GM18502 (cell line): ENCODE measurements around the gene EI24.
"Not testable (repeated sequence)": the region's sequence is repeated elsewhere in the genome, so short reads cannot be mapped to it uniquely, and the experiment has no call there.

Experiments
- ATAC-seq: cut with Tn5 transposase; IDR thresholded peaks from one replicate; pipeline ENCODE4 v1.9.1; 2021; ENCODE audit warnings: mild to moderate bottlenecking; ENCODE audit not compliant: unreplicated experiment, poor library complexity

The EI24 gene

DNA sequence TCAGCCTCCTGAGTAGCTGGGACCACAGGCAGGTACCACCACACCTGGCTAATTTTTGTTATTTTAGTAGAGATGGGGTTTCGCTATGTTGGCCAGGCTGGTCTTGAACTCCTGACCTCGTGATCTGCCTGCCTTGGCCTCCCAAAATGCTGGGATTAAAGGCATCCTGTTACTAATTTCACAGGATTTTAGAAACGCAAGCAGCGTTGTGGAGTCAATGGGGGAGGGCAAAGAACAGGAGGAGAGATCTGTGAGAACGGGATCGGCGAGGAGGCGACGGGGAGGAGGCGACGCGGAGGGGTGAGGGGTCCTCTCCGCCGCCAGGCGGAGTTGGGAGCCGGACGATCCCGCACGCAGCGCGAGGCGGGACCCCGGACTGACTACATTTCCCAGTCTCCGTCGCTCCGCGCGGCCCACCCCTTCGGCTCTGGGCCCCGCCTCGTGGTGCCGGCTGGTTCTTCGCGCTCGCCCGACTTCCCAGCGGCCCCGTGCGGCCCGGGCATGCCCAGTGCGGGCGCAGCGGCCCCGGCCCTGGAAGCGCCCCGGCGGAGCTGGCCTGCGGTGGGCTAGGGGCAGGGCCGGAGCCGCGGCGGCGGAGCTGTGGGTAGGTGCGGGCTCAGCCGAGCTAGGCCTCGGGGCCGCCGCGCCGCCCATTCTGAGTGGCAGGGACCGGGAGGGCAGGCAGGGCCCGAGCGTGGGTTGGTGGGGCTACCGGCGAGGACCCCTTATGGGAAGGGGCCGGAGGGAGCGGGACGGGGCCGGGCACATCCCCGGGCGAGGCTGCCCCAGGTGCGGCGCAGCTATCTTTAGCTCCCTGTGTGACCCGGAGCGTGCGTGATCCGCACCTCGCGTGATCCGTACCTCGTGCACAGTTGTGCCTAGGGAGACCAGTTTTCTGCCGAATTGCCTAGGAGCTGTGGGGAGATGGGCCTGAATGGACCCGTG lies at the start of gene EI24:
TSS of gene EI24 (plus strand) at position 508 of the 945 bp plus-strand sequence. CDS start 3,051 bp downstream, outside the sequence.
- ATAC-seq, result peak; percentile 95

- ATAC-seq, result no peak
Measured at GRCh38 chr11:125519860-125520834, 49.1 kb upstream of the EI24 start.

GRCh38 chr11:125525303-125525702 lies 44.0 kb upstream of the EI24 start:
- ATAC-seq, result no peak

GRCh38 chr11:125532668-125533067 lies 36.6 kb upstream of the EI24 start:
- no peak for ATAC-seq

DNA sequence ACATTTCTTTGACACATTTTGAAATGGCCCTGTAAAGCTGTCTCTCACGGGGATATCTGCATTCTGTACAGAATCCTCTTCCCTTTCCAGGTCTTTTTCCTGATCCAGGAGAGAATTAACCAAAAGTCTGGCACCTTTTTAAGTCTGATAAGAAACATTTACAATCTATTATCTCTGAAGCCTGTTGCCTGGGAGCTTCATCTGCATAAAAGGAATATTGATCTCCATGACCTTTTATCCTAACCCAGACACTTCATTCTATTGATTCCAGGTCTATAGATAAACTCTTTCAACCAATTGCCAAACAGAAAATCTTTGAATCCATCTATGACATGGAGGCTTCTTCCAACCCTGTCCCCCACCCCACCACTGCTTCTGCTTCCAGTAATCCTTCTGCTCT lies 33.7 kb upstream of the EI24 start:
- ATAC-seq, result no peak

DNA sequence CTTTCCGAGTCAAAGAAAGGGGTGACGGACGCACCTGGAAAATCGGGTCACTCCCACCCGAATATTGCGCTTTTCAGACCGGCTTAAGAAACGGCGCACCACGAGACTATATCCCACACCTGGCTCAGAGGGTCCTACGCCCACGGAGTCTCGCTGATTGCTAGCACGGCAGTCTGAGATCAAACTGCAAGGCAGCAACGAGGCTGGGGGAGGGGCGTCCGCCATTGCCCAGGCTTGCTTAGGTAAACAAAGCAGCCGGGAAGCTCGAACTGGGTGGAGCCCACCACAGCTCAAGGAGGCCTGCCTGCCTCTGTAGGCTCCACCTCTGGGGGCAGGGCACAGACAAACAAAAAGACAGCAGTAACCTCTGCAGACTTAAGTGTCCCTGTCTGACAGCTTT lies 32.4 kb upstream of the EI24 start:
- ATAC-seq, result not testable (repeated sequence)

DNA sequence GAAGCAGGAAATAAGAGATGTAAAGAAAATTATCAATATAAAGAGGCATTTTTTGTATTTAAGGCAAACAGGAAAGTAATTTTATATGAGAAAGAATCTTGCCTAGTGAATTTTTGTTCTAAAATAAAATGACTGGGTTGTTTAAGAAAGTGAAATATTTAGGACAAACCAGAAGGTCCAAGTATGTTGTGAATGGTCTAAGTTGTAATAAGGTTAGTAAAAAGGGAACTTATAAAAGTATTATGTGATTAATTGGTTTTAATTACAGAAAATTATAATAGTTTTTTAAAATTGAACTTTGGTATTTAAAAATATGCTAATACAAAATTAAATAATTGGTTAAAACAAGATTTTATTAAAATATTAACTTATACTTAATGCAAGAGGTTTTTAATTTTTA lies 26.6 kb upstream of the EI24 start:
- ATAC-seq, result no peak

GRCh38 chr11:125550780-125551179 lies 18.5 kb upstream of the EI24 start:
- ATAC-seq, result no peak

- no peak for ATAC-seq
Measured at GRCh38 chr11:125551835-125552342, 17.4 kb upstream of the EI24 start.

DNA sequence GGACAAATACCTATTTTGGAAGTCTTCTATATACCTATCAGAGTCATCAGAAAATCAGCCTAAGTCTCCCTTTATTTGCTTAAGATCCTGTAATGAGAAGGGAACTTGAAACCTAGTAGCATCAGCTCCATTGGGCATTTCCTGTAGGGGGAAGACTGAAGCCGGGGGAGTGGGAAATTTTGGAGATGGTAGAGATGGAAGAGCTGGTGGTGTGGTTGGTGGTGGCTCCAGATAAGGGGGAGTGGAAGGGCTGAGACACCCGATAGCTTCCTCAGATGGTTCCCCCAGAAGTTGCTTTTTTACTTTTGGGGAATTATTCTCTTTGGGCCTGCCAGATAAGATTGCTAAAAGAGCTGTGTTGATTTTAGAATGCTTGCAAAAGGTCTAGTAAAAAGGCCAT lies 16.4 kb upstream of the EI24 start:
- ATAC-seq, result no peak

DNA sequence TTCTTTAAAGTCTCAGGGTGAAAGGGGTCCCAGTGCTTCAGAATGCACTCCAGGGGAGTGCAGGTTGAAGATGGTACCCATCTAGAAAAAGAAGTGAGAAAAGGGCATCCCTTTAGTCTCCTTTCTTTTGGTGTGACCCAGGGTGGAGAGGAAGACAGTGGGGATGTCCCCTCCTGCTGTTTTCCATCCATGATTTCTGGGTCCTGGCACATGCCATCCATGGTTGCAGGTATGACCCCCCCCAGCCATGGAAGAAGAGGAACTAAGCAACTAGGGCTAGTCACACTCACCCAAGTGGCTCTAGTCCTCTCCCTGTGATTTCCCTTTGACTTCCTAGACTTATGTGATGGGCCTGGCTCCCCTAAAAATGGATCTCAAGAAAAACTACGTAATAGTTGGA lies 15.9 kb upstream of the EI24 start:
- ATAC-seq, result no peak

DNA sequence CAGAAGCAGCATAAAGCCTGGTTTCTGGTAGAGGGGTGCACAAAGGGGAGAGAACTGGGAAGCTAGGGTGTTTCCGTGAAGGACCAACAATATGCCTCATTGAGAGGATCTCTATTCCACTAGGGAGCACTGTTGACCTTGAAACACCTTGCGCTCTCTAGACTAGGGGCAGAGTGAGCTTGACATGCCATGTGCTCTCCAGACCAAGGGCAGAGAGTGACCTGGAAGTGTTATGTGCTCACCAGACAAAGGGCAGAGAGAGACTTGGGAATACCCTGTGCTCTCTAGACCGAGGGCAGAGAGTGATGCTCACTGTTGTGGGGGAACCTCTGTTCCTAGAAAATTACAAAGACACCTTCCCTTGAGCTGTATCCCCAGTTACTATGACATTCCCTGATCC lies 15.2 kb upstream of the EI24 start:
- ATAC-seq, result no peak

DNA sequence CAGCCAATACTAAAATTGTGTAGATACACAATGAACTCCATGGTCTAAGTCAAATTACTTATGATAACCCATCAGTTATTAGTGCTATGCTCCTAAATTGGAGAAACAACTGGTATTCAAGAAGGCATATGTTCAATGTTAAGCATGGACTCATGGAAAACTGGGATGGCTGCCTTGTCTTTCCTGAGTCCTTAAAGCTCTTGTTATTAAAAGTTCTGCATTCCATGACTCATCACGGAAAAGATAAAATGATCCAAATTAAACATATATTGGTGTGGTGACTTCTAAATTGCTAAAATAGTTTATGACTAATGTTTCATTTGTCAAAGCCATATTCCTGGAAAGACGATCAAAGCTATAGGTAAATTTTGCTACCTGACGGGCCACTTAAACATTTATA lies 9.4 kb upstream of the EI24 start:
- ATAC-seq, result no peak

DNA sequence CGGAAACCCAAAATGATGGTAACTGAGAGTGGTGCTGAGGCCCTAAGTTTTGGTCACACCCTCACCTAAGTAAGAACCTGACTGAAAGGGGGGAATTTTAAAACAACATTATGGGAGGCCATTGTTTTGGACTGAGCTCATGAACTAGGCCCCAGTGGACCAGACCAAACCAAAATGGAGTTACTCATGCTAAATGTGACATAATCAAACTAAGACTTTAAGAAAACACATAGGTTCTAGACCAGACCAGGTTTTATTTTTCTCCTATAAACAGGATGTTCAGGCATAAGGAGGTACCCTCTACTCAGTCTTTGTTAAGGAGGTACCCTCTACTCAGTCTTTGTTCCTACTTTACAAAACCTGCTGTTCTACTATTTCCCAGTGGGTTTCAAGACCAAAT lies 7.4 kb upstream of the EI24 start:
- ATAC-seq, result no peak

DNA sequence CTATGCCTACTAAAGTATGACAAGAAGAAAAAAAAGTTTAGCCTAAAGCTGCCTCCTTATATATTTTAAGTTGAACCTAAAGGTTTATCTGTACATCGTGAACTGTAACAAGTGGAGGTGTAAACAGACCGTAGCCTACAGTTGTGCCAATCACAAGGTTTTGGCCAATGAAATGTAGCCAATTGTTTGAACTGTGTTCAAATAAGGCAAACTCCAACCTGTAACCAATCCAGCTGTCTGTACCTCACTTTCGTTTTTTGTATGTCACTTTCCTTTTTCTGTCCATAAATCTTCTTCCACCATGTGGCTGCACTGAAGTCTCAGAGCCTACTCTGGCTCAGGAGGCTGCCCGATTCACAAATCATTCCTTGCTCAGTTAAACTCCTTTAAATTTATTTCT lies 6.8 kb upstream of the EI24 start:
- no peak for ATAC-seq

GRCh38 chr11:125564357-125564756 lies 4.9 kb upstream of the EI24 start:
- no peak for ATAC-seq

GRCh38 chr11:125566235-125566634 lies 3.0 kb upstream of the EI24 start:
- ATAC-seq, result no peak

- no peak for ATAC-seq
Measured at GRCh38 chr11:125569915-125570621, 791 bp downstream of the EI24 start.

DNA sequence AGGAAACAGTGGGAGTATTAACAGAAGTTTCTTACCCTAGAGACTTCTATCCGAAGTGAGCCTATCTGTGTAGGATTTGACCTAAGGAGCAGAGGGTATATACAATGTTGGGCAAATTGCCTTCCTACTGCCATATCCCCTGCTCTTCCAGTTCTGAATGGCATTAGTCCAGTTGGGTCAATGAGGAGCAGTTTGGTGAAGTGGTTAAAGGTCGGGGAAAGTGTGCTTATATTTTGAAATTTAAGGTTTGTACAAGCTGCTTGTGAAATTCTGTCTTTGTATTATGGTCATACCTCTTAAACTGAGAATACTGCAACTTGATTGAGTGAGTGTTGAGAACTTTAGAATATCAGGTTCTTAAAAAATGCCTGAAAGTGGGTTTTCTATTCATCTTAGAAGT lies 1.7 kb downstream of the EI24 start:
- ATAC-seq, result no peak

DNA sequence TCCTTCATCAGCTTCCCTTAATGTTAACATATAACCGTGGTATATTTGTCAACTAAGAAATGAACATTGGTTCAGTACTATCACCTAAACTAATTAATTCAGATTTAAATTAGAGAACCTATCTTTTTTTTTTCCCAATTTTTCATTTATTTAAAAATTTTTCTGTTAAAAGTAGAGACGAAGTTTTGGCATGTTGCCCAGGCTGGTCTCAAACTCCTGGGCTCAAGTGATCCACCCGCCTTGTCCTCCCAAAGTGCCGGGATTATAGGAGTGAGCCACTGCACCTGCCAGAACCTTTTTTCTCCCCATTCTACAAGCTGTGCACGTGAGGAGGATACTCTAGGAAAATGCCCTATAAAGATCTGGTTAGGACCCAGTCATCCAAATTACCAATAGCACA lies 3.6 kb downstream of the EI24 start:
- ATAC-seq, result no peak
